Keratinocyte (primary cell): Measurements from ENCODE around the gene MYH15. TPM values are rescaled to one million over a fixed set of nuclear protein-coding genes. Genes with fewer than 3 reads are reported as not detected.

Source experiments
- DNase-seq: peaks from one replicate; pipeline ENCODE4 v3.0.0-alpha.2; 2011; ENCODE audit warnings: low read depth, missing footprints, low spot score
- FAIRE-seq: peaks from 2 replicates; lab custom pipeline; 2011; peaks lifted over from hg19 to GRCh38; lab: Jason Lieb, UNC
- H2AFZ ChIP-seq: 2 replicates; pipeline ENCODE4 v1.6.0; 2012; ENCODE audit warnings: low read length, control low read depth, inconsistent platforms; ENCODE audit not compliant: control insufficient read depth
- H3K27ac ChIP-seq: 2 replicates; pipeline ENCODE4 v1.5.1; 2011; ENCODE audit warnings: low read length; ENCODE audit not compliant: control insufficient read depth, insufficient read depth
- H3K27me3 ChIP-seq: 3 replicates; pipeline ENCODE4 v1.6.0; 2011; ENCODE audit warnings: low read length; ENCODE audit not compliant: control insufficient read depth, insufficient read depth; ENCODE audit errors: extremely low read depth
- H3K36me3 ChIP-seq, 2 experiments: 2 replicates in 1 of 2; 3 replicates in 1 of 2; pipeline ENCODE4 v1.5.1; 2011; ENCODE audit warnings: low read length in 2 of 2, mild to moderate bottlenecking in 1 of 2; ENCODE audit not compliant: control insufficient read depth in 2 of 2, insufficient read depth in 2 of 2; ENCODE audit errors: extremely low read depth in 1 of 2
- H3K4me1 ChIP-seq: 3 replicates; pipeline ENCODE4 v1.5.1; 2011; ENCODE audit warnings: low read length; ENCODE audit not compliant: control insufficient read depth, insufficient read depth; ENCODE audit errors: extremely low read depth
- H3K4me2 ChIP-seq: 3 replicates; pipeline ENCODE4 v1.6.0; 2011; ENCODE audit warnings: low read depth, low read length; ENCODE audit not compliant: control insufficient read depth, insufficient read depth; ENCODE audit errors: extremely low read depth
- H3K4me3 ChIP-seq, 3 experiments: fragments of 200-600 bp in 1 of 3; sonication (generic) in 1 of 3; 2 replicates in 2 of 3; 3 replicates in 1 of 3; pipeline ENCODE4 v1.5.1; 2011 to 2016; ENCODE audit warnings: low read length in 3 of 3, mild to moderate bottlenecking in 3 of 3, control low read depth in 2 of 3, inconsistent platforms in 1 of 3, low read depth in 1 of 3, mixed read lengths in 1 of 3, mixed run types in 1 of 3, moderate library complexity in 1 of 3; ENCODE audit not compliant: control insufficient read depth in 2 of 3, insufficient read depth in 2 of 3; ENCODE audit errors: extremely low read depth in 1 of 3
- H3K79me2 ChIP-seq: 2 replicates; pipeline ENCODE4 v1.6.0; 2012; ENCODE audit warnings: low read length; ENCODE audit not compliant: control insufficient read depth, insufficient read depth
- H3K9ac ChIP-seq: 3 replicates; pipeline ENCODE4 v1.6.0; 2011; ENCODE audit warnings: low read length; ENCODE audit not compliant: control insufficient read depth, insufficient read depth; ENCODE audit errors: extremely low read depth
- H3K9me1 ChIP-seq: 3 replicates; pipeline ENCODE4 v1.6.0; 2011; ENCODE audit warnings: low read length; ENCODE audit not compliant: control insufficient read depth, insufficient read depth; ENCODE audit errors: extremely low read depth
- H3K9me3 ChIP-seq: 2 replicates; pipeline ENCODE4 v1.5.1; 2012; ENCODE audit warnings: low read depth, low read length; ENCODE audit not compliant: control insufficient read depth
- H4K20me1 ChIP-seq: 3 replicates; pipeline ENCODE4 v1.6.0; 2011; ENCODE audit warnings: low read length; ENCODE audit not compliant: control insufficient read depth, insufficient read depth; ENCODE audit errors: extremely low read depth
- EZH2 ChIP-seq: IDR thresholded peaks from one replicate; pipeline ENCODE4 v1.6.1; 2012; ENCODE audit warnings: inconsistent platforms, mild to moderate bottlenecking, low read length, moderate library complexity
- dilution Hi-C: fragments of 300-500 bp; cut with MboI; formaldehyde crosslinking; loops from one replicate; pipeline ENCODE4 v1.7.0; 2020; ENCODE audit warnings: low sequenced_read_pairs; ENCODE audit not compliant: extremely low pct_ligation_motif_present
- polyA plus RNA-seq, 5 experiments: library from polyadenylated mRNA; depleted of rRNA in 3 of 5; stranded (reverse) in 3 of 5; stranded (forward) in 1 of 5; unstranded in 1 of 5; fragments of >200 nt; gene quantifications; 1 replicate in 1 of 5; 2 replicates in 3 of 5; 3 replicates in 1 of 5; pipeline versions ENCODE4 v1.2.1 to v1.2.3, GENCODE V29; 2011 to 2012; ENCODE audit warnings: missing spikeins in 2 of 5, low read depth in 1 of 5, low replicate concordance in 1 of 5
- TF ChIP-seq, protein P1 (sequence below), 3 experiments: IDR thresholded peaks in 1 of 3; conservative IDR thresholded peaks in 1 of 3; optimal IDR thresholded peaks in 1 of 3; 2 replicates in 2 of 3; 3 replicates in 1 of 3; pipeline versions ENCODE3 to v1.5.1; 2011; ENCODE audit warnings: low read length in 3 of 3, mild to moderate bottlenecking in 3 of 3, moderate library complexity in 2 of 3, control low read depth in 1 of 3, inconsistent platforms in 1 of 3; ENCODE audit not compliant: insufficient read depth in 2 of 3; ENCODE audit errors: extremely low read depth in 1 of 3

The MYH15 gene
- polyA plus RNA-seq, 1 donor (not counting 4 experiments of a cell fraction or from before 2014, with no cell fraction given), result 0.87 TPM

DNA sequence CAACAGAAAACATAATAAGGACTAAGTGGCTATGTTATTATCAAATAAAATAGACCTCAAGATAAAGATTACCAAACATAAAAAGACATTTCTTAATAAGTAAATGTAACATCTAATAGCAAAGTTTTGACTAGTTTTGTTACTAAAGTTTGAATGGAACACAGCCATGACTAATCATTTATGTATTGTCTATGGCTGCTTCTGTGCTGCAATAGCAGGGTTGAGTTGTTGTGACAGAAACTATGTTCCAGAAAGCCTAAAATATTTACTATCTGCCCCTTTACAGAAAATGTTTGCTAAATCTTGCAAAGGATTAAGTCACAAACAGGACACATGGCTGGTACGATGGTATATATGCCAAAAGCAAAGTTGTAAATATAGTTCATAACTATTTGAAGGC, 37.9 kb upstream of the MYH15 start:
- H3K9me3 ChIP-seq, result no peaks in the 10 kb centered on the region
- no peaks in the 10 kb centered on the region for H4K20me1 ChIP-seq
- H3K27me3 ChIP-seq, result no peaks in the 10 kb centered on the region
- dilution Hi-C loops, result no loop called here
- H3K4me2 ChIP-seq, result no peak overlapping the region
- H3K79me2 ChIP-seq, result no peaks in the 10 kb centered on the region
- FAIRE-seq (no peak), DNase-seq (no peak)
- H3K4me1 ChIP-seq, result no peaks in the 10 kb centered on the region
- no peak overlapping the region for H2AFZ ChIP-seq
- H3K36me3 ChIP-seq, result peaks cover 1 to 5% of the 10 kb centered on the region in 2 experiments
- H3K4me3 ChIP-seq, result no peak overlapping the region
- no peak overlapping the region for H3K9ac ChIP-seq
- TF ChIP-seq, protein P1, sequence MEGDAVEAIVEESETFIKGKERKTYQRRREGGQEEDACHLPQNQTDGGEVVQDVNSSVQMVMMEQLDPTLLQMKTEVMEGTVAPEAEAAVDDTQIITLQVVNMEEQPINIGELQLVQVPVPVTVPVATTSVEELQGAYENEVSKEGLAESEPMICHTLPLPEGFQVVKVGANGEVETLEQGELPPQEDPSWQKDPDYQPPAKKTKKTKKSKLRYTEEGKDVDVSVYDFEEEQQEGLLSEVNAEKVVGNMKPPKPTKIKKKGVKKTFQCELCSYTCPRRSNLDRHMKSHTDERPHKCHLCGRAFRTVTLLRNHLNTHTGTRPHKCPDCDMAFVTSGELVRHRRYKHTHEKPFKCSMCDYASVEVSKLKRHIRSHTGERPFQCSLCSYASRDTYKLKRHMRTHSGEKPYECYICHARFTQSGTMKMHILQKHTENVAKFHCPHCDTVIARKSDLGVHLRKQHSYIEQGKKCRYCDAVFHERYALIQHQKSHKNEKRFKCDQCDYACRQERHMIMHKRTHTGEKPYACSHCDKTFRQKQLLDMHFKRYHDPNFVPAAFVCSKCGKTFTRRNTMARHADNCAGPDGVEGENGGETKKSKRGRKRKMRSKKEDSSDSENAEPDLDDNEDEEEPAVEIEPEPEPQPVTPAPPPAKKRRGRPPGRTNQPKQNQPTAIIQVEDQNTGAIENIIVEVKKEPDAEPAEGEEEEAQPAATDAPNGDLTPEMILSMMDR (optimal IDR thresholded peaks at IDR 0.05 in 1 of 3, IDR thresholded peaks at IDR 0.05 in 1 of 3, conservative IDR thresholded peaks at IDR 0.05 in 1 of 3; ENCODE audit: extremely low read depth in 1 of 3, insufficient read depth in 2 of 3, low read length in 3 of 3), result no peak
- no peak for TF ChIP-seq EZH2
- no peak overlapping the region for H3K27ac ChIP-seq
- no peaks in the 10 kb centered on the region for H3K9me1 ChIP-seq

DNA sequence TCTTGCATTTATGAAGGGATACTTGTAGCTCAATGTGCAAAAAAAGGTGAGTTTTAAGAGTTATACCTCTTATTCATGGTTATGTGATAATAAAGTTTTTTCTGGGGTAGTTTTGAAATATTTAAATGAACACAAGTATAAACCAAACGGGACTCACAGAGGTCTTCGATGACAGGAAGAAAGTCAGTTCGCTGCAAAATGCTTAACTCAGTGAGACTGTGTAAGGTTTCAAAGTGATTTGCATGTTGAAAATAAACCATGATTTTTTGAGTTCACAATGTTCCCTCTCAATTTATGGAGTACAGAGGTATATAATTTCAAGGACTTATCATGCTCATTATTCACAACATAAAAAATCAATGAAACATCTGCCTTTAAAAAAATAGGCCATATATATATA, 36.3 kb upstream of the MYH15 start:
- no peaks in the 10 kb centered on the region for H3K9me3 ChIP-seq
- H3K4me3 ChIP-seq, result no peak overlapping the region
- H3K9me1 ChIP-seq, result no peaks in the 10 kb centered on the region
- H3K27me3 ChIP-seq, result no peaks in the 10 kb centered on the region
- no peak for TF ChIP-seq EZH2
- TF ChIP-seq, protein P1 (optimal IDR thresholded peaks at IDR 0.05 in 1 of 3, IDR thresholded peaks at IDR 0.05 in 1 of 3, conservative IDR thresholded peaks at IDR 0.05 in 1 of 3; ENCODE audit: extremely low read depth in 1 of 3, insufficient read depth in 2 of 3, low read length in 3 of 3), result no peak
- no peaks in the 10 kb centered on the region for H3K79me2 ChIP-seq
- H3K4me1 ChIP-seq, result no peaks in the 10 kb centered on the region
- no peak overlapping the region for H3K27ac ChIP-seq
- DNase-seq (no peak), FAIRE-seq (no peak)
- dilution Hi-C loops, result no loop called here
- no peak overlapping the region for H2AFZ ChIP-seq
- no peak overlapping the region for H3K4me2 ChIP-seq
- no peak overlapping the region for H3K9ac ChIP-seq
- no peaks in the 10 kb centered on the region for H4K20me1 ChIP-seq
- peaks cover 0 to 5% of the 10 kb centered on the region in 2 experiments for H3K36me3 ChIP-seq
